T-helper 1 cell treated with Interleukin-12 subunit alpha and Interleukin-12 subunit beta and Interleukin-4 antibody, amounts not matched to agents 30 ng/mL and 1 ng/mL, for 36 hours (primary cell): ENCODE results near the gene NATD1. TPM values are rescaled to one million over a fixed set of nuclear protein-coding genes. Genes with fewer than 3 reads are reported as not detected.

ENCODE experiments used
- intact Hi-C: fragments of 100-400 bp; cut with micrococcal nuclease; formaldehyde crosslinking; loops from one replicate; pipeline ENCODE4 v1.15.1; 2024
- total RNA-seq: library from RNA; stranded (reverse); gene quantifications from 2 replicates; pipeline ENCODE4 v1.2.3, GENCODE V29; 2022

NATD1 gene
- total RNA-seq, 1 donor from 2014 or later: 3.8 TPM

DNA sequence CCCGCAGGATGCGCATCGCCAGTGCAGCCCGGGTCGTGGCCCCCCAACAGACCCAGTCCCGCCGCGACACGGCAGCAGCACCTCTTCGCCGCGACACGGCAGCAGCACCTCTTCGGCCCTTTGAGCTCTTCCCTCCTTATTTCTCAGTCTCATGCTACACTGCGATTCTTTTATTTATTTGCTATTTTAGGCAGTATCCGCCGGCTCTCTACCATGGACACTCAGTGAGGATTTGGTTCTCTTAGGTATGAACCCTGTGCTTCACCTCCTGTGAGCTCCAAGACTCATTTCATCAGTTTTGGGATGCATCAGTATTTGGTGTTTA lies 23.0 kb upstream of the NATD1 start:
- intact Hi-C loops: no loop called here

DNA sequence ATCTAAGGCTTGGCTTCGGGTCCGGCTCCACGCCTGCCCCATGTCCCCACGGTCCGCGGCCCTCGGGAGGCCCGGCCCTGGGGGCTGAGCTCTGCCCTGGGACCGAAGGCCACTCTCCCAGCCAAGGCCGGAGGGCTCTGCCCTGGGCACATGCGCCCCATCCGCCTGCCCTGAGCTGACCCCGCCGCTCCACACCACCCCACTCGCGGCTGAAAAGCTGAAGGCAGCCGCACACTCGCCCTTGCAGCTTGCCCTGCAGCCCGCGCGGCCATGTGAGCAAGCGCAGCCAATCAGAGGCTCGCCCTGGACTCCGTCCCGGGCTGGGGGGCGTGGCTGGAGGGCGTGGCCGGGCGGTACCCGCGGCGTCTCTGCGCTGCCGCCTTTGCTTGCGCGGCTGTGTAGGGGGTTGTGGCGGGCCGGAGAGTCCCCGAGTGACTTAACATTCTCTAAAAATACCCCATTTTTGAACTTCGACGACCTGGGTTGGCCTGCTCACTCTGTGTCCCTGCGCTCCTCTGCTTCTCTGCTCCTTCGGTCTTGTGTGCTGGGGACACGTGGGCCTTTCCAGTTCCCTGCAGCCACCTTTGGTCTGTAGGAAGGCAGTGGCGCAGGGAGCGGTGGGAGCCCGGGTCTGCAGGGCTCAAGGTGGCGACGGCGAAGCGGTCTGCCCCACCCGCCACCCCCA lies 22.5 kb upstream of the NATD1 start:
- intact Hi-C loops: loop anchor here (1.0 kb wide), 5 partner anchors 9 to 149 kb away; partner anchors contain the start of genes DHRS7B, MAP2K3, NATD1 and TMEM11

DNA sequence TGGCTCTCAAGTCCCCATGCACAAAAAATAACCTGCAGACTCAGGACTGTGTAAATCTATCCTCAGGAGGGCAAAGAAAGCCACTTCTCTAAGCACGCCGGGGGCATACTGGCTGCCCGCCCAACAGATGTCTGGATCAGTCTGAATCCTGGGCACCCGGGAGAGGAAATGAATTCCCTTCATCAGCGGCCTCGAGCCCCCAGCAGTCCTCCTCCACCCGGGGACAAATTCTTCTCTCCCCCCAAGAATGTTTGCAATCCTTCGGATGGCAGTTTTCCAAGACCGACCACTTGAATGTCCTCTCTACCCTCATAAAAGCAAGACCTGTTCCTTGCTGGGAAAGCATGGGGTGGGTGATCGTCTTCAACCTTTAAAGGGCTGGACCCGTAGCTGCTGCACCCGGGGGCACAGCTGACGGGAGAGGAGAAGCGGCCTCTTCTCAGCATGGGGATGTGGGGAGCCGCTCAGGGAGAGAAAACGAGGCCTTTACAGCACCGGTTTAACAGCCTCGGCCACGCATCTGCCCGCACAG lies 21.9 kb upstream of the NATD1 start:
- intact Hi-C loops: loop anchor here (1.0 kb wide), 5 partner anchors 9 to 149 kb away; partner anchors contain the start of genes DHRS7B, MAP2K3, NATD1 and TMEM11

DNA sequence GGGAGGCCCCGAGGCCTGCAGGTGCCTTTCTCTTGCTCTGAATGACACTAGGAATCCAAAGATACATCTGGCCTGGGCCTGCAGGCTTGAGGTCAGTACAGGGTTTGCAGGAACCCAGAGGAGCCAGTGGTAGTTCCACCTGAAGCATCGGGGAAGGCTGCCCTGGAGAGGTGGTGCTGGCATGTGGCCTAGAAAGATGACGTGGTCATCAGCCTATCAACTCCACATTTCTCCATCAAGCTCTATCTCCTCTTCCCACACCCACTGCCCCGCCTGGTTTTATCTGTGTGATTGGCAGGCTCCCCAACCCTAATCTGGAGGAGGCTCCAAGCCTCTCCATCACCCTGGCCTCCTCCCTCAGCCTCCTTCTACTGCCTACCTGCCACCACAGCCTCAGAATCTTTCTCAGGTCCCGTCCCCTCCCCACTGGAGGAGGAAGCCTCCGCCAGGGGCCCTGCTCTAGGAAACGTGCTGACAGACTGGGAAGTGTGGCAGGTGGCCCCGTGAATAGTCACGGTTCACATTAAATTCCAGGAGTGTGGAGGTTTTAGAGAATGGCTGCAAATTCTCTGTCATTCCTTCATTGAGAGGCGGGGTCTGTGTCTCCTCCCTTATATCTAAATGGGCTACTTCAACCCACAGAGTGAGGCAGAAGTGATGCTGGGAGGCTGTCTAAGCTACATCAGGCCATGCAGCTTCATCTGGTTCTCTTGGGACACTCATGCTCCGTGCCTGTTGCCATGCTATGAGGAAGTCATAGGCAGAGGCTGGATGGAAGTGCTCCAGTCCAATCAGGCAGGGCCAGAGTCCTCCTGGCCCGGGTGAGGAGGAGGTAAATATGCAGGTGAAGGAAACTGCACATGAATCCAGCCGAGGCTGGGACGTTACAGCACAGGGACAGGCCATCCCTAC lies 19.9 kb upstream of the NATD1 start:
- intact Hi-C loops: no loop called here

DNA sequence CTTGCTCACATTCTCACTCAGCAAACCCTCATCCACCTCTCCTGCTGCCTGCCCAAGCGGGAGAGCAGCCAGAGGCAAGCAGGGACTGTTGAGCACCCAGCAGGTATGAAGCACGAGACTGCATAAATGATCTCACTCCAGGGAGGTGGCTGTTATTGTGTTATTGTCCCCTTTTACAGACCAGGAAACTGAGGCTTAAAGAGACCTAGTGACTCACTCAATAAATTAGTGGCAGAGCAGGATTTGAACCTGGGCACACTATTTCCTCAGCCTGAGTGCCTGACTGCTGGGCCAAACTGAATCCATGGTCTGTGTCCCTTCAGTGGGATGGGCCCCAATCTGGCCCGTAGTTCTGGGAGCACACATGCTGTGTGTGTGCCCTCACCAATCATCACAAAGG lies 19.0 kb upstream of the NATD1 start:
- intact Hi-C loops: no loop called here

DNA sequence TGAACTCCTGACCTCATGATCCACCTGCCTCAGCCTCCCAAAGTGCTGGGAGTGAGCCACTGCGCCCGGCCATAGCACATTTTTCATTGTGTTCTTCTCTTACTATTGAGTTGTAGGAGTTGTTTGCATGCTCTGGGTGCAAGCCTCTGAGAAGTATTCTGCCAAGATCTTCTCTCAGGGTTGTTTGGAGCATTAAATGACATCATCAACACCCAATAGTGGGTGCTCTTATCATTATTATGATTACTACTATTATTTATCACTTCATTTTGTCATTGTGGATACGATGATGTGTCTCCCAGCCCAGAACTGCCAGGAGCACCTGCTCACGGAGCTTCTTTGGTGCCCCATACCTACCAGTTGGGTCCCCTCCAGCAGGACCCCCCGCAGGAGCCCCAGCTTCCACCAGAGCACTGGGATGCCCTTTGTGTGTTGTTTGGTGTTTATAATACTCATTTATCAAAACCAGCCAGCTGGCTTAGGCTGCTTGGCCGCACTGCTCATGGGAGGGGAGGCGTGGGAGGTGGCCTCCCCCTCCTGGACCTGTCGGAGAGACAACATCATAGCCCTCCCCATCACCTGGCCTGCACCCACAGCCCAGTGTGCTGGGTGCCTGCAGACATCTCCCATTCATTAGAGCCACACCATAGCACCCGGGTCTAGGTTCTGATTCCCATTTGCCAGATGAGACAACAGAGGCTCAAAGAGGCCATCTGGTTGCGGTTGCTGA lies 18.4 kb upstream of the NATD1 start:
- intact Hi-C loops: no loop called here

DNA sequence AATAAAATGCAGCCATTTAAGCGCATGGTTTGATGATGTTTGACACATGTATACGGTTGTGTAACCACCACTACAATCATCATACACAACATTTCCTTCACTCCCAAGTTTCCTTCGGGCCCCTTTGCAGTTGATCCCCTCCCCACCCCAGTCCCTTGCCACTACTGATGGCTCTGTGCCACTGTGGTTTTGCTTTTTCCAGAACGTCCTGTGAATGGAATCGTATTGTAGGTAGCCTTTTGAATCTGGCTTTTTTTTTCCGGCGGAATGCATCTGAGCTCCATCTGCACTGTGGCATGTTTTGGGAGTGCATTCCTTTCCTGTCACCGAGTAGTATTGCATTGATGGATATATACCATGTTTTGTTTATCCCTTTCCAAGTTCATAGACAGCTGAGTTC lies 16.2 kb upstream of the NATD1 start:
- intact Hi-C loops: no loop called here

DNA sequence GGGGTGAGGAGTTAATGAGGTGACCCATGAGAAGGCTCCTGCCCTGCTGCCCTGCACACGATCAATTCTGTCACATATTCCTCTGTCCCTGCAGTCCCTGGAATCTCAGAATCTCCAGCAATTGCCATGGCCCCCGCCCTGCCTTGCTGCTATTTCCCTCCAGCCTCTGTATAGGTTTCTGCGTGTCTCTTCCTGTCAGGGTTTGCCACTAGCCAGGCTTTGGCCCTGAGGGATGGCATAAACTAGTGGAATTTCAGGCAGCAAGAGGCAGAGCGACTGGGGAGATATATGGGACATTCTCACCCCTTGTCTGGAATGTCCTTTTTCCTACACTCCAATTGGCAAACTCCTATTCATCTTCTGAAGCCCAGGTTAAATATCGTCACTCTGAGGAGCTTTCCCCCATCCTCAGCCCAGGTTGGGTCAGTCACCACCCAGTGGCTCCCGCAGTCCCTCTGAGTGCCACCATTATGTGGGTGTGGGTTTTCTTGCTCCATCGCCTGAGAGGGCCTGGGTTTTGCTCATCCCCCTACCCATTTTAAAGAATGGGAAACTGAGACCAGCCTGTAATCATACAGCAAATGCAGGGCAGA lies 15.5 kb upstream of the NATD1 start:
- intact Hi-C loops: no loop called here

DNA sequence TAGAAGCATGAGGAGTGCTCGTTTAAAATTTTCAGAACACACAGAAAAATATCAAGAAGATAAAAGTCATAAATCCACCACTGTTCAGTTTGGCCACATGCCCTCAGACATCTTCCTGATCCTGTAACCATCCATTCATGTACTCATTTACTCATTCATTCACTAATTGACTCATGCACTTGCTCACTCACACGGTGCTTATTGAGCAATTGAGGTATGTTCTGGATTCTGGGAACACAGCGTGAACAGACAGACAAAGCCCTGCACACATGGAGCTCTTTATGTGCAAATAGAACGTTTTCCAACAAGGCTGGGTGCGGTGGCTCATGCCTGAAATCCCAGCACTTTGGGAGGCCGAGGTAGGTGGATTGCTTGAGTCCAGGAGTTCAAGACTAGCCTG lies 10.2 kb upstream of the NATD1 start:
- intact Hi-C loops: no loop called here

DNA sequence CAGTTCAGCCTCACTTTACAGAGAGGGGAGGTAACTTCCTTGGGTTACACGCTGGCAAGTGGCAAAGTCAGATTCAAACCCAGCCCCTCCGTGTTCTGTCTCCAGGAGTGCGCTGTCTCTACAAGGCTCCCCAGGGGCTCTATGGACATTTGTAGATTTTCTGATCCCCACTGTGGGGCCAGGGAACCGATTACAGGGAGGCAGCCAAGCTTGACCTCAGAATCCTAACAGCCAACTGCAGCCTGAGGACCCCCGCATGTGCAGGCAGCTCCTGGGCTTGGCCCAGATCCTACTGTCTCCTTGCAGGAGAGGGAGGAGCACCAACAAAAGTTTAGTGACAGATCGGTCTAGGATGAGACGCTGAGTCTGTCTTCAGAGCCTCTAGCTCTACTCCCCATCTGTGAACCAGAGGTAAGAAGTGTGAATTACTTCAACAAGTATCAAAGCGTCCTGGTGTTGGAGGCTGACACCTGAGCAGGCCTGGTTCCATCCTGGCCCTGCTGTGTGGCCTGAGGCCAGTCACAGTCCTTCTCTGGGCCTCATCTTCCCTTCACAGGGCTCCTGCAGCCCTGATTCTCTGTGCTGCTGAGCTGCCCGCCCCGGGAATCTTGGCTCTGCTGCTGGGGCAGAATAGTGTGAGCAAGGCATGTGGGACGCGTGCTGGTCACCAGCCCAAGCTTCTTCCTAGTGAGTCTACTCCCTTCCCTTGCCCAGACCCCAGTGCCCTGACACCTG lies 9.2 kb upstream of the NATD1 start:
- intact Hi-C loops: no loop called here

DNA sequence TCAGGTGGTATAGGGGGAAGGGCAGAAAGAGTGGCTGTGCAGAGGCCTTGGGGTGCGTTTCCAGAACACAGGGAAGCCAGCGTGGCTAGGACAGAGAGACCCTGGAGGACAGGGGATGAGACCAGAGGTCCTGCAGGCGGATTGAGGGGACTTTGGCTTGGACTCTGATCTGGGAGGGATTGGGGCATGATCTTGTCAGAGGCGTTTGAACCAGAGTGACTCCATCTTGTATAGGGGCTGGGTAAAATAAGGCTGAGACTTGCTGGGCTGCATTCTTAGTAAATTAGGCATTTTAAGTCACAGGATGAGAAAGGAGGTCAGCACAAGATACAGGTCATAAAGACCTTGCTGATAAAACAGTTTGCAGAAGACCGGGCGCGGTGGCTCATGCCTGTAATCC lies 5.4 kb upstream of the NATD1 start:
- intact Hi-C loops: no loop called here

DNA sequence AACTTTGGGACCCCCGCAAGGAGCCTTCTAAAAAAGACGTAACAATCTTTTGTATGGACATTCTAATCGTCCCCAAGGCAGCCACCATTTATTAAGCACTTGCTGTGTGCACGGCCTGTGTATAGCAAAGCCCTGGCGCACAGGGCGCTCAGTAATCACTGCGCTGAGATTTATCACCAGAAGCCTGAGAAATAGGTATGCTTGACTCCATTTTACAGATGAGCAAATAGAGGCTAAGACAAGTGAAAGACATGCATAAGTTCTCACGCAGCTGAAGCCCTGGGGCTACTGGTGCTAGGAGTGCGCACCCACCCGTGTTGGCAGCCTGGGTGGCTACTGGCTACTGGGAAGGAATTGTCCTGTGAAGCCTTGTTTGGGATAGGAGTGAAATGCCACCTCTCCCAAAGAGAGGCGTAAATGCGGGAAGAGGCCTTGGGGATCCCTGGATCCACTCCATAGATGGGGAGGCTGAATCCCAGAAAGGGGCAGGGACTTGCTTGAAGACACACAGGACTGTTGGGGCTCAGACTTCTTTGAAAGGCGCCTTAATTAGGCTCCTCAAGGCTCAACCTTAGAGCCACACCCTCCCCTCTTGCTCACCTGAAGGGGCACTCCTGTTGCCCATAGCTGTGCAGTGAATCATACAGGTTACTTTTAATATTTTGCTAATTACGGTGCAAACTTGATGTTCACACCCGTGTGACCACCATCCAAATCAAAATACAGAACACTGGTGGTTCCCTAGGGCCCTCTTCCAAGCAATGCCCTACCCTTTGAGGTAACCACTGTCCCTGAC lies 634 bp upstream of the NATD1 start:
- intact Hi-C loops: loop anchor here (1.0 kb wide), 10 partner anchors 21 to 297 kb away; partner anchors contain the start of genes DHRS7B, MAP2K3, TMEM11 and USP22

DNA sequence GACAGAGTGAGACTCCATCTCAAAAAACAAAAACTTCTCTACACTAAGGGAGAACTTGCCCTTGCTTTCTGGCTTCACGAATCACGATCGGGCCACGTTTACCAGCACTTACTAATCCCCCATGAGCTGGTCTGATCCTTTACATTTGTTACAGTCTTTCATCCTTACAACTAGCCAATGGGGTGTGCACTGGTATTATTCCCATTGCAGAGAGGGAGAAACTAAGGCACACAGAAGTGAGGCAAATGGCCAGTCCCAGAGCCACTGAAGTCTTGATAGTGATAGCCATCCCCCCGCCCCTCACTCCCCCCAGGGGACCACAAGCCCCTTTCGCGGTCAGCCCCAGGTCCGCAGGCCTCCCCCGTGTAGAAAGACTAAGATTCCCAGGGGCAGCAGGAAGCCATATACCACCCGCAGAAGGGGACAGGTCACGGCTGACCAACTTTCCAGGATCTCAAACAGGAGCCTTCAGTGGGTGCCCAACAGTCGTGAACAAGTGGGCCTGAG lies 868 bp downstream of the NATD1 start:
- intact Hi-C loops: no loop called here

DNA sequence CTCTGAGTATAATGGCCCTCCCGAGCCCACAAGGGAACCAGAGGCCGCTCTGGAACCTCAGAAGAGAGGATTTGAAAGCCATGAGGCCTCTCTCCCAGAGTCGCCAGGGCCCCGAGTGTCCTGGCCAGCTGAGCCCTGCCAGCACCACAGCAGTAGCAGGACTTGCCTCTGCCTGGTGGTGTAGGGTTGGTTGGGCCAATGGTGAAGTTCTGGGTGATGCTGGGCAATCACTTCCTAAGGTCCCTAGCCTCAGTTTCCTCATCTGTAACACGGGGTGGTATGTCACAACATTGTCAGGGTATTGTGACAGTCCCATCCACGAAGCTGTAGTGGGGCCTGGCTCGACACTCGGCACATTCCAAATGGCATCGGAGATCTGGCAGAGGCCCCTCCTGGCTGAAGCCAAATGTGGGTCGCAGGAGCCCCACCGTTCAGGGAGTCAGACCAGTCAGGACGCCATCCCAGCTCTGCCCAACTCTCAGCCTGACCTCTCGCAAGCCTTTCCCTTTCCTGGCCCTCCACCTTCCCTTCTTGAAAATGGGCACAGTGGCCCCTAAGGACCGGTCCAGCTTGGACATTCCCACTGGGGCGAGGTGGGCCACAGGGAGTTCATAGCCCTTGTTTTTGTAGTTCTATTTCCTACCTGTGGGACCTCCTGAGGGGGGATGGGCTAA lies 1.7 kb downstream of the NATD1 start:
- intact Hi-C loops: no loop called here

DNA sequence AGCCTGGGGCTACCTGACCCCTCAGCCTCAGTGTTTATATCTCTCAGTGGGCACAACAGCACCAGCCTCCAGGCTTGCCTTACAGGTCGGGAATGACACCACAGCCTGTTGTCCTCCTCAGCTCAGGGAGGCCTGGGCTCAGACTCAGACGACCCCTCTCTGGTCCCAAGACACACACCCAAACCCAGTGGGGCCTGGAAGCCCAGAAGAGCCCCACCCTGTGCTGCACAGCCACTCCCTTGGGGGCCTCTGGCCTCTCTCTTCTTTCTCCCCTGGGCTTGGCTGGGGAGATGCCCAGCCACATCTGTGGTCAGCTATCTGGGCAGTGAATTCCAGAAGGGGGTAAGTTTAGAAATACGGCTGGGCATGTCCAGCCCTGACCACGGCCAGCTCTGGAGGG lies 2.4 kb downstream of the NATD1 start:
- intact Hi-C loops: no loop called here

DNA sequence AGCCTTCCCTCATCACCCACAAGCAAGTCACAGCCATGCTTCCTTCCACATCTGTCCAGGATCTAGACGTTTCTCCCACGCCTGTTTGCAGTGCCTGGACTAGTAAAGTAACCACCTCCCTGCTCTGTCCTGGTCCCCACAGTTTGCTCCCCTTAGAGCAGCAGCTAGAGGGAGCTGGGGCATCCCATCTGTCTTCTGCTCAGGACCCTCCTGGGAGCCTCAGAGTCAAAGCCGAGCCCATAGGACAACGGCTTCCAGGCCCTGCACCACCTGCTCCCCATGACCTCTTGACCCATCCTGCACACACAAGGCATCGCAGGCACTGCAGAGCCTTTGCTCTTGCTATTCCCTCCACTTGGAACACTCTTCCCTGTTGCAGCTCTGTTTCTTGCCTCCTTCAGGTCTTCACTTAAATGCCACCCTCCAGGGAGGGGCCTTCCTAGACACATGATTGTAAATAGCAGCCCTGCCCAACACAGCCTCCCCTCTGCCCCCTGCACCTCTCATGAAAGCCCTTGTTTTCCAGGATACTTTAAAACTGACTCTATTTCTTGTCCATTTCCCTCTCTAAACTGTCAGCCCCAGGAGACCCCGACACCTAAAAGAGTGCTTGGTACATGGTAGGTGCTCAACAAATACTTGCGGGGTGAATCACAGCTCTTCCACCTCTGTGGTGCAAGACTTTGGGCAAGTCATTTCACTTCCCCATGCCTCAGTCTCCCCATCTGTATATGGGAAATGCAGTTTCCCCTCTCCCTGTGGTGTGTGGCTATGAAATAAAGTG lies 3.1 kb downstream of the NATD1 start:
- intact Hi-C loops: no loop called here

DNA sequence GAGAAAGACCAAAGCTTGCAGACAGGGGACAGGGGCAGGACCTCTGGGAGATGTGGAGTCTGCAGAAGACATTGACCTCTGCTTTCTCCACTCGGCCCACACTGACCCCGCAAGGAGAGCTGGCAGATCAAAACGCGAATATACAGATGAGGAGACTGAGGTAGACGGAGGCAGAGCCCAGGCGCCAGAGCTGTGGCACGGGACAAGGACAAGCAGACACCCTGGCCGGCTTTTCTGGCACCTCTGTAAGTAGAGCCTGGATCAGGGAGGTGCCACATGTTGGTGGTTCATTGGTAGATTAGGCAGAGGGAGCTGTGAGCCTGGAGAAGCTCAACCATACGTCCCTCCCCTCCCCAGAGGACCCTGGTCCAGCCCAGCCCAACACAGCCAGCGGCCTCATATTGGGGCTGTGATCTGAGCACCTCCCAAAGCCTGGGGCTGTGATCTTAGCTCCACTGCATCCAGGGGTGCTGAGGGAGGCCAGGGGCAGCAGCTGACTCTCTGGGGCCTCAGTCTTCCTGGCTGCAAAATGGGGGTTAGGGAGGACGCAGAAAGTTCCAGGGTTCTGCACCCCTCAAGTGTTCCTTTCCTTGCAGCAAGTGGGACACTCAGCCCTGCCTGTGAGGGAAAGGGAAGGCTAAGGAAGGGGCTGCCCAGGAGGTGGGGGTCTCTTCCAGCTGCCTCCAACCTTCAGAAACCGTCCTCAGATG lies 4.0 kb downstream of the NATD1 start:
- intact Hi-C loops: no loop called here

DNA sequence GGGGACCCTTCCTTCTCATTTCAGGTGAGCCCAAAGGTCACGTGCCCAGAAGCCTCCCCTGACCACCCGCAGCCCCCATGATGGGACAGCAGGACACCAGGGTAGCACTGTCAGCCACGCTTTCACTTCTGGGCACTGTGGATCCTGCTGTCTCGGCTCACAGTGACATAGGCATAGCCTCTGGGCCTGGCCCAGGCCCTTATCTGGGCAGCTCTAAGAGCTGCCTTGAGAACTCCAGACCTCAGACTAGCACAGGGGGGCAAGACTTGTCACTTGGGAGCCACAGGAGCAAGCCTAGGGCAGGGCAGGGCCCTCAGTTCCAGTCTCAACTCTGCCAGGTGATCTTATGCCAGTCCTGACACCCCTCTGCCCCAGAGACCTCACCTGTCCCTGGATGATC lies 4.7 kb downstream of the NATD1 start:
- intact Hi-C loops: no loop called here
